Sigmoid colon (tissue), 7 donors: ENCODE measurements around the gene WDR62. TPM values are rescaled to one million over a fixed set of nuclear protein-coding genes. Genes with fewer than 3 reads are reported as not detected.

Experiments
- DNase-seq: peaks from one replicate; pipeline ENCODE4 v3.0.0-alpha.2; 2019
- H3K27ac ChIP-seq, 4 donors: fragments of 200-600 bp; sonication (generic); one replicate each; pipeline ENCODE4 v1.5.1; 2016 to 2019; ENCODE audit warnings: mild to moderate bottlenecking in 1 of 4
- H3K27me3 ChIP-seq, 3 donors: fragments of 200-600 bp; sonication (generic); one replicate each; pipeline ENCODE4 v1.5.1; 2019; ENCODE audit warnings: mild to moderate bottlenecking in 1 of 3
- H3K36me3 ChIP-seq, 4 donors: fragments of 200-600 bp; sonication (generic); one replicate each; pipeline ENCODE4 v1.5.1; 2016 to 2019
- H3K4me1 ChIP-seq, 4 donors: fragments of 200-600 bp; sonication (generic); one replicate each; pipeline ENCODE4 v1.5.1; 2017 to 2019
- H3K4me3 ChIP-seq, 4 donors: fragments of 200-600 bp; sonication (generic); one replicate each; pipeline ENCODE4 v1.5.1; 2017 to 2019; ENCODE audit warnings: mild to moderate bottlenecking in 2 of 4, moderate library complexity in 1 of 4
- H3K9me3 ChIP-seq, 4 donors: fragments of 200-600 bp in 3 of 4; sonication (generic) in 3 of 4; one replicate each; pipeline versions ENCODE4 v1.5.1 to v1.6.1; 2013 to 2019
- EP300 ChIP-seq, 4 donors: sonication (generic); formaldehyde crosslinking; IDR thresholded peaks; one replicate each; pipeline ENCODE4 v1.6.1; 2017; ENCODE audit warnings: antibody characterized with exemption in 4 of 4
- POLR2A ChIP-seq, 2 donors: fragments of 450-650 bp; IDR thresholded peaks; one replicate each; pipeline ENCODE4 v1.6.1; 2016; ENCODE audit warnings: antibody characterized with exemption in 2 of 2, mild to moderate bottlenecking in 2 of 2, moderate library complexity in 2 of 2
- POLR2AphosphoS5 ChIP-seq, 4 donors: sonication (generic); formaldehyde crosslinking; IDR thresholded peaks; one replicate each; pipeline ENCODE4 v1.6.1; 2017; ENCODE audit warnings: antibody characterized with exemption in 4 of 4
- WGBS, 2 donors: extraction: QIAGEN DNeasy Blood & Tissue Kit; methylation state at CpG; one replicate each; pipeline ENCODE4 v1.1.7; 2013; 5-methylcytosine and 5-hydroxymethylcytosine counted together
- intact Hi-C: fragments of 100-400 bp; cut with DNase I; formaldehyde crosslinking; loops from one replicate; pipeline ENCODE4 v1.15.1; 2023
- polyA plus RNA-seq, 3 donors: library from polyadenylated mRNA; stranded (reverse); fragments of 200-250 nt; gene quantifications; one replicate each; pipeline ENCODE4 v1.2.3, GENCODE V29; 2013
- total RNA-seq, 4 donors: library from RNA; depleted of rRNA; stranded (reverse); fragments of >200 nt; gene quantifications; one replicate each; pipeline ENCODE4 v1.1.0, GENCODE V29; 2016
- TF ChIP-seq, protein P1 (sequence below), 4 experiments: fragments of 450-650 bp in 3 of 4; fragments of 200-600 bp in 1 of 4; IDR thresholded peaks; one replicate each; pipeline ENCODE4 v1.5.1; 2016 to 2019; ENCODE audit warnings: antibody characterized with exemption in 4 of 4, mild to moderate bottlenecking in 3 of 4, moderate library complexity in 2 of 4
- donor health status: healthy with polysubstance abuse.
- donor health status: Bipolar disorder and iron deficiency.
- donor health status: healthy.

The WDR62 gene
- total and polyA plus RNA-seq, 7 donors: under 0.01 to 6.8 (median 0.36) TPM

DNA sequence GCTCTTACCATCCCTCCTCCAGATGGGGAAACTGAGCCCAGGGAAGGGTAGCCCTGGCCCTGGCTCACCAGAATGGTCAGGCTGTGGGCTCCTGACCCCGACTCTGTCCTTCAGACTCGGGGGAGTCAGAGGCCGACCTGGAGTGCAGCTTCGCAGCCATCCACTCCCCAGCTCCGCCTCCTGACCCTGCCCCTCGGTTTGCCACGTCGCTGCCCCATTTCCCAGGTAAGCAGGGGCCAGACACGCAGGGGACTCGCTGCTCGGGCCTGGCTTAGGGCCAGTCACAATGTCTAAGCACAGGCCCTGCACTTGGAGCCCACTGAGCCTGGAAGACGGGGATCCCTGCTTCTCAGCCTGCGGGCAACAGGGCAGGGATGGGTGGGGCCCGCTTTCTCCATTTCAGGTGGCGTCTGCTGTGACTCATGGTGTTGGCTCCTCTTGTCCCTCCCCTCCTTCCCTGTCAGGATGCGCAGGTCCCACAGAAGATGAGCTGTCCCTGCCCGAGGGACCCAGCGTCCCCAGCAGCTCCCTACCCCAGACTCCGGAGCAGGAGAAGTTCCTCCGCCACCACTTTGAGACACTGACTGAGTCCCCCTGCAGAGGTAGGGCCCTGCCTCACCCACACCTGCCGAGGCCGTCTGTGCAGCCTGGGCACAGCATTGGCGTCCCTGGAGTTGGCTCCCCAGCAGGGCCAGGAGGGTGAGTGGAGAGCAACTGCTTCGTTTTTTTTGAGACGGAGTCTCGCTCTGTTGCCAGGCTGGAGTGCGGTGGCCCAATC is 47.0 kb downstream of the WDR62 start:
- peaks cover 0 to under 1% (median 0%) of the 10 kb centered on the region in 4 donors for H3K36me3 ChIP-seq
- DNase-seq: no peak
- H3K9me3 ChIP-seq: no peaks in the 10 kb centered on the region
- no peak overlapping the region for H3K4me3 ChIP-seq
- no peaks in the 10 kb centered on the region for H3K27me3 ChIP-seq
- TF ChIP-seq POLR2AphosphoS5 (IDR thresholded peaks at IDR 0.05) (no peak), EP300 (IDR thresholded peaks at IDR 0.05) (no peak), POLR2A (IDR thresholded peaks at IDR 0.05) (no peak)
- TF ChIP-seq, protein P1, sequence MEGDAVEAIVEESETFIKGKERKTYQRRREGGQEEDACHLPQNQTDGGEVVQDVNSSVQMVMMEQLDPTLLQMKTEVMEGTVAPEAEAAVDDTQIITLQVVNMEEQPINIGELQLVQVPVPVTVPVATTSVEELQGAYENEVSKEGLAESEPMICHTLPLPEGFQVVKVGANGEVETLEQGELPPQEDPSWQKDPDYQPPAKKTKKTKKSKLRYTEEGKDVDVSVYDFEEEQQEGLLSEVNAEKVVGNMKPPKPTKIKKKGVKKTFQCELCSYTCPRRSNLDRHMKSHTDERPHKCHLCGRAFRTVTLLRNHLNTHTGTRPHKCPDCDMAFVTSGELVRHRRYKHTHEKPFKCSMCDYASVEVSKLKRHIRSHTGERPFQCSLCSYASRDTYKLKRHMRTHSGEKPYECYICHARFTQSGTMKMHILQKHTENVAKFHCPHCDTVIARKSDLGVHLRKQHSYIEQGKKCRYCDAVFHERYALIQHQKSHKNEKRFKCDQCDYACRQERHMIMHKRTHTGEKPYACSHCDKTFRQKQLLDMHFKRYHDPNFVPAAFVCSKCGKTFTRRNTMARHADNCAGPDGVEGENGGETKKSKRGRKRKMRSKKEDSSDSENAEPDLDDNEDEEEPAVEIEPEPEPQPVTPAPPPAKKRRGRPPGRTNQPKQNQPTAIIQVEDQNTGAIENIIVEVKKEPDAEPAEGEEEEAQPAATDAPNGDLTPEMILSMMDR (IDR thresholded peaks at IDR 0.05): no peak
- no peaks in the 10 kb centered on the region for H3K4me1 ChIP-seq
- intact Hi-C loops: no loop called here
- H3K27ac ChIP-seq: no peak overlapping the region
- 91 to 94% methylated on average over 27 of the region's 27 CpGs for WGBS, 2 donors

DNA sequence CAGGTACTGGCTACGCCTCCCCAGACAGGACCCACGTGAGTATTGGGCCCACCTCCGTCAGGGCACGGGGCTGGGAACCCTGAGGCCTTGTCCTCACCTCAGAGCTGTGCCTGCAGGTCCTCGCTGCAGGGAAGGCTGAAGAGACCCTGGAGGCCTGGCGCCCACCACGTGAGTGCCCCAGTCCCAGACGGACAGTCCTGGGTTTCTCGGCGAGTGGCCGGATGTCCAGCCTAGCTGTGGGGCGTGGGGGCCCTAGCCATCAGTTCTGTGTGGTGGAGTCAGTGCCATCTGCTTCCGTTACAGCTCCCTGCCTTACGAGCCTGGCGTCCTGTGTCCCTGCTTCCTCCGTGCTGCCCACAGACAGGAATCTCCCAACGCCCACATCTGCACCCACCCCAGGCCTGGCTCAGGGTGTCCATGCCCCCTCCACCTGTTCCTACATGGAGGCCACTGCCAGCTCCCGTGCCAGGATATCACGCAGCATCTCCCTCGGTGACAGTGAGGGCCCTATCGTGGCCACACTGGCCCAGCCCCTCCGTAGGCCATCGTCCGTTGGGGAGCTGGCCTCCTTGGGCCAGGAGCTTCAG is 48.4 kb downstream of the WDR62 start:
- WGBS, 2 donors: 92 to 94% methylated on average over 24 of the region's 24 CpGs
- H3K27ac ChIP-seq: no peak overlapping the region
- TF ChIP-seq POLR2A (IDR thresholded peaks at IDR 0.05): no peak
- no peak for TF ChIP-seq EP300 (IDR thresholded peaks at IDR 0.05)
- TF ChIP-seq POLR2AphosphoS5 (IDR thresholded peaks at IDR 0.05): no peak
- TF ChIP-seq, protein P1 (IDR thresholded peaks at IDR 0.05): no peak
- H3K36me3 ChIP-seq: peaks cover 0 to 6% (median 0%) of the 10 kb centered on the region in 4 donors
- intact Hi-C loops: no loop called here
- no peaks in the 10 kb centered on the region for H3K9me3 ChIP-seq
- no peak for DNase-seq
- H3K4me1 ChIP-seq: no peaks in the 10 kb centered on the region
- H3K4me3 ChIP-seq: no peak overlapping the region
- H3K27me3 ChIP-seq: no peaks in the 10 kb centered on the region

DNA sequence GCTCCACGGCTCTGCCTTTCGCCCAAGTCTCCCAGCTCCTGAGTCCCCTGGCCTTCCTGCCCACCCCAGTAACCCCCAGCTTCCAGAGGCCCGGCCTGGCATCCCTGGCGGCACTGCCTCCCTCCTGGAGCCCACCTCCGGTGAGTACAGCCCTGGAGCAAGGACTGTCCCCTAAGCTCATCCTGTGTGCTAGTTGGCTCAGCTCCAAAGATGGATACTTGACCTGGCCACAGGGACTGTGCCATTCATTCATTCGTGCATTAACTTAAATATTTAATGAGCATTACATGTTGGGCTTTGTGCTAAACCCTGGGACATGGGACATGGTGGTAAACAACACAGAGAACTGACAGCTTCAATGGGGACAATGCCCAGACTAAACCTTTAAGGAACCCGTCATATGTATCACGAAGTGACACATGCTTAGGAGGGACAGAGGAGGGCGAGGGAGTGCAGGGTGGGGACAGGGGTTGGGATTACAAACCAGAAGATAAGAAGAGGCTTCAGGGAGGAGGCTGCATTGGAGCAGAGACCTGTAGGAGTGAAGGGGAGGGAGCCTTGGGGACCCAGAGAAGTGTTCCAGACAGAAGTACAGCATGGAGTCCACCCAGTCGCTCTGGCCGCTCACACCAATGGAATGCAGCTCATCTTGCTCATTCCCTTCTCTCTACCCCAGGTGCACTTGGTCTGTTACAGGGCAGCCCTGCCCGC is 49.3 kb downstream of the WDR62 start:
- no peaks in the 10 kb centered on the region for H3K4me1 ChIP-seq
- H3K27ac ChIP-seq: no peak overlapping the region
- no peaks in the 10 kb centered on the region for H3K27me3 ChIP-seq
- H3K9me3 ChIP-seq: no peaks in the 10 kb centered on the region
- 94 to 95% methylated on average over 12 of the region's 12 CpGs for WGBS, 2 donors
- intact Hi-C loops: no loop called here
- no peak for DNase-seq
- H3K36me3 ChIP-seq: peaks cover 0 to 11% (median 0%) of the 10 kb centered on the region in 4 donors
- no peak for TF ChIP-seq POLR2A (IDR thresholded peaks at IDR 0.05)
- TF ChIP-seq EP300 (IDR thresholded peaks at IDR 0.05): no peak
- TF ChIP-seq, protein P1 (IDR thresholded peaks at IDR 0.05): no peak
- TF ChIP-seq POLR2AphosphoS5 (IDR thresholded peaks at IDR 0.05): no peak
- no peak overlapping the region for H3K4me3 ChIP-seq

DNA sequence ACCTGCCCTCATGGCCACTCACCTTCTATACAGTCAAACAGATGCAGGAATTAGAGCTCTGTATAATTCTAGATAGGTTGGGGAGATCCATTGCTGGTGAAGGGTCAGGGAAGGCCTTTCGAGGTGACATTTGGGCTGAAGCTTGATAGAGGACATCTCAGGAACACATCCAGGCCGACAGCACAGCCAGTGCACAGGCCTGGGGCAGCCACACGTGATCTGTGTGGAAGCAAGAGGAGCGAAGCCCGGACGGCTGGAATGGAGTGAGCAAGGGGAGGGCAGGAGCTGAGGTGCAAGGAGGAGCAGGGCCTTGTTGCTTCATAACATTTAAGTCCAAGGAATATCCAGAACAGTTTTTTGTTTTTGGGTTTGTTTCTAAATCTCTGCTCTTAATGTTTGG is 51.7 kb downstream of the WDR62 start:
- Histone ChIP-seq H3K36me3 (peaks cover 0 to 23% (median 1%) of the 10 kb centered on the region in 4 donors), H3K4me1 (no peaks in the 10 kb centered on the region), H3K27me3 (no peaks in the 10 kb centered on the region), H3K9me3 (no peaks in the 10 kb centered on the region), H3K27ac (no peak overlapping the region), H3K4me3 (no peak overlapping the region)
- no peak for TF ChIP-seq POLR2A (IDR thresholded peaks at IDR 0.05)
- no peak for TF ChIP-seq POLR2AphosphoS5 (IDR thresholded peaks at IDR 0.05)
- TF ChIP-seq, protein P1 (IDR thresholded peaks at IDR 0.05): no peak
- no peak for TF ChIP-seq EP300 (IDR thresholded peaks at IDR 0.05)
- WGBS, 2 donors: 94 to 95% methylated on average over 6 of the region's 6 CpGs
- DNase-seq: no peak
- intact Hi-C loops: no loop called here
